D721Med (cell line): ENCODE results near the gene SMIM7.
"Not testable (repeated sequence)": the region's sequence is repeated elsewhere in the genome, so short reads cannot be mapped to it uniquely, and the experiment has no call there.

Experiments
- DNase-seq: peaks from one replicate; pipeline ENCODE4 v3.0.0; 2011; ENCODE audit warnings: low spot score; ENCODE audit not compliant: insufficient read length
- FAIRE-seq: peaks from 2 replicates; lab custom pipeline; 2011; peaks lifted over from hg19 to GRCh38; lab: Jason Lieb, UNC
- TF ChIP-seq, protein P1 (sequence below): IDR thresholded peaks from 2 replicates; pipeline ENCODE4 v1.5.1; 2012; ENCODE audit warnings: mild to moderate bottlenecking, control low read depth; ENCODE audit not compliant: insufficient read depth; ENCODE audit errors: missing control alignments

The SMIM7 gene

DNA sequence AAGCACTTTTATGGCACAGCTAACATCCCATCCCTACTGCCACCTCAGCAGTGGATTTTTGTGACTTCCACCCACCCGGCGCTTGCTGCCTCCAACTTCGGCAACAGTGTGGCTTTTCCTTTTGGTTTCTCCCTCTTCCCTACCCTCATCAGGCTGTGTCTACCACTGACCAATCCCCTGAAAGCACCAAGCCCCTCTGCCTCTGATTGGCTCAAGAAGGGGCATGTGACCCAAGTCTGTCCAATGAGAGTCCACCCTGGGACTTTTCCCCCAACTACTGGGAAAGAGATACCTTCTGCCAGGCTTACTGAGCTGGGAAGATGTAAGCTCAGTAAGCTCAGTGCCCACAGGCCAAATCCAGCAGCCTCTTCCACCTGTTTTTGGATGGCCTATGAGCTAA lies 5.8 kb downstream of the SMIM7 start:
- DNase-seq (no peak), FAIRE-seq (no peak)
- TF ChIP-seq, protein P1, sequence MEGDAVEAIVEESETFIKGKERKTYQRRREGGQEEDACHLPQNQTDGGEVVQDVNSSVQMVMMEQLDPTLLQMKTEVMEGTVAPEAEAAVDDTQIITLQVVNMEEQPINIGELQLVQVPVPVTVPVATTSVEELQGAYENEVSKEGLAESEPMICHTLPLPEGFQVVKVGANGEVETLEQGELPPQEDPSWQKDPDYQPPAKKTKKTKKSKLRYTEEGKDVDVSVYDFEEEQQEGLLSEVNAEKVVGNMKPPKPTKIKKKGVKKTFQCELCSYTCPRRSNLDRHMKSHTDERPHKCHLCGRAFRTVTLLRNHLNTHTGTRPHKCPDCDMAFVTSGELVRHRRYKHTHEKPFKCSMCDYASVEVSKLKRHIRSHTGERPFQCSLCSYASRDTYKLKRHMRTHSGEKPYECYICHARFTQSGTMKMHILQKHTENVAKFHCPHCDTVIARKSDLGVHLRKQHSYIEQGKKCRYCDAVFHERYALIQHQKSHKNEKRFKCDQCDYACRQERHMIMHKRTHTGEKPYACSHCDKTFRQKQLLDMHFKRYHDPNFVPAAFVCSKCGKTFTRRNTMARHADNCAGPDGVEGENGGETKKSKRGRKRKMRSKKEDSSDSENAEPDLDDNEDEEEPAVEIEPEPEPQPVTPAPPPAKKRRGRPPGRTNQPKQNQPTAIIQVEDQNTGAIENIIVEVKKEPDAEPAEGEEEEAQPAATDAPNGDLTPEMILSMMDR = no peak

DNA sequence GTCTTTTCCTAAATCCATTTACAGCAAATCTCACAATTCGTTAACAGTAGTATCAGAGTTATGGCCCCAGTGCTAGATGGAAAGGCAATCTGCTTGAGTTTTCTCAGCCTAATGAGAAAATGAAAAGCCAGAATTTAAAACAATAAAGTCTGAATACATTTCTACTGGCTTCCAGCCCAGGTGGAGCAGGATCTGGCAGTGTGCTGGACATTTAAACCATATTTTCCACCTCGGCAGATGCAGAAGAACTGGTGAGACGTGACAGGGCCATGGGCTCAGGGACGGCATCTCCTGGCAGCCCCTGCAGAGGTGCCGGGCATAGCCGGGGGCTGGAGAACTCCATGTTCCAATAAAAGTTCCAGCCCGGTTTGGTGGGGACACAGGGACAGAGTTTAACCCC lies 7.1 kb downstream of the SMIM7 start:
- TF ChIP-seq, protein P1 = no peak
- FAIRE-seq (no peak), DNase-seq (no peak)

- FAIRE-seq, DNase-seq: not testable (repeated sequence)
Observed at GRCh38 chr19:16651421-16652188, 8.3 kb downstream of the SMIM7 start.

DNA sequence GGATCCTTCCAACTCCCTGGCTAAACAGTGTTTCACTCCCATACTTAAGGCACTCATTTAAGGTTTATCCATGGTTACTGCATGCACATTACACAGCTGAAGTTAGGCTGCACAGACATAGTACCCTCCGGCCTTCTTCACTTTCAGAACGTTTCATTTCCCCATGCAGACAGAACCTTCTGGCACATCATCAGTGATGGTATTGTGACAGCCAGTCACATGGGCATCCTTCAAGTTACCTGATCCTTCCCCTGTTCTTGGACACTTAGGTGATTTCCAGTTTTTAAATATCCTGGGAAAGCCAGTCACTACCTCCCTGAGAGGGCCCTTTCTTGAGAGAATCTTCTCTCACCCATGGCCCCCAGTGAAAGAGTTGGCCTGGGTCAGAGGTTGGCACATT lies 9.1 kb downstream of the SMIM7 start:
- TF ChIP-seq, protein P1 = no peak
- DNase-seq (no peak), FAIRE-seq (no peak)

- DNase-seq (no peak), FAIRE-seq (no peak)
- TF ChIP-seq, protein P1 = no peak
Observed at GRCh38 chr19:16649734-16650133, 10.2 kb downstream of the SMIM7 start.

- FAIRE-seq = no peak
Observed at GRCh38 chr19:16645140-16645539, 14.8 kb downstream of the SMIM7 start.

DNA sequence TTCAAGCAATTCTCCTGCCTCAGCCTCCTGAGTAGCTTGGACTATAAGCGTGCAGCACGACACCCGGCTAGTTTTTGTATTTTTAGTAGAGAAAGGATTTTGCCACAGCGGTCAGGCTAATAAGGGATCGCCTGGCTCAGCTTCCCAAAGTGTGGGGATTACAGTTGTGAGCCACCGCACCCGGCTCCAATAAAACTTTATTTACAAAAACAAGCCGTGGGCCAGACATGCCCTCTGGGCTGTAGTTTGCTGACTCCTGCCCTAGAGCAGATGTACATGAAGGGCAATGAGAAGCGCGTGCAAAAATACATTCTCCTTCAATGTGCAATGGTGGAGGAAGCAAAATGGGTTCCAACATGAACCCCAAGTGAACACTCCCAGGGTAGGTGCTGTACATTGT lies 18.2 kb downstream of the SMIM7 start:
- FAIRE-seq (no peak), DNase-seq (no peak)
- TF ChIP-seq, protein P1 = no peak

More at GRCh38 chr19:16645140-16645539, 14.8 kb downstream of the SMIM7 start:
- DNase-seq = no peak
- TF ChIP-seq, protein P1 = no peak

DNA sequence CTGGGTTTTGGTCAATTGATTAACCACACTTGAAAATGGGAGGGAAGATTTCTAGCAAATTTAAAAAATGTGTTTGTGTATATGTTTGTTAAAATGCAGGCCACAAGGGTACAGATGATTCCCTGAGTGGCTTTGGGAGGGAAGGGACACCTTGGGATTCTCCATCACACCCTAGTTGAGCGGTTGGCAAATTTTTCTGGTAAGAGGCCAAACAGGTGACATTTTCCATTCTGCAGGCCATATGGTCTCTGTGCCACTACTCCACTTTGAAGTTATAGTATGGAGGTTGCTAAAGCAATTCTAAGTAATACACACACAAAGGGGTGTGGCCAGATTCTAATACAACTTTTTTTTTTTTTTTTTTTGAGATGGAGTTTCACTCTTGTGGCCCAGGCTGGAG lies 19.0 kb downstream of the SMIM7 start:
- FAIRE-seq = no peak
- TF ChIP-seq, protein P1 = no peak
- no peak for DNase-seq
